IPS-18c (cell line): ENCODE data around the gene CNOT10.
"Not testable (repeated sequence)": the region's sequence is repeated elsewhere in the genome, so short reads cannot be mapped to it uniquely, and the experiment has no call there.

Experiments
- H3K4me3 ChIP-seq: 2 replicates; pipeline ENCODE4 v1.7.0; 2013; ENCODE audit warnings: low read depth, mild to moderate bottlenecking, low read length, moderate library complexity; ENCODE audit not compliant: insufficient read depth
- H3K9me3 ChIP-seq: one replicate; pipeline ENCODE4 v1.6.1; 2013; ENCODE audit warnings: mild to moderate bottlenecking, low read length, moderate library complexity; ENCODE audit not compliant: control insufficient read depth, insufficient read depth

The CNOT10 gene

GRCh38 chr3:32719335-32719734 lies 34.3 kb downstream of the CNOT10 start:
- H3K4me3 ChIP-seq: no peak overlapping the region
- H3K9me3 ChIP-seq: no peaks in the 10 kb centered on the region

- no peak overlapping the region for H3K4me3 ChIP-seq
Observed at GRCh38 chr3:32719931-32720330, 34.9 kb downstream of the CNOT10 start.

GRCh38 chr3:32725721-32726120 lies 40.7 kb downstream of the CNOT10 start:
- Histone ChIP-seq H3K4me3 (no peak overlapping the region), H3K9me3 (no peaks in the 10 kb centered on the region)

More at GRCh38 chr3:32719931-32720330, 34.9 kb downstream of the CNOT10 start:
- H3K9me3 ChIP-seq: no peaks in the 10 kb centered on the region

DNA sequence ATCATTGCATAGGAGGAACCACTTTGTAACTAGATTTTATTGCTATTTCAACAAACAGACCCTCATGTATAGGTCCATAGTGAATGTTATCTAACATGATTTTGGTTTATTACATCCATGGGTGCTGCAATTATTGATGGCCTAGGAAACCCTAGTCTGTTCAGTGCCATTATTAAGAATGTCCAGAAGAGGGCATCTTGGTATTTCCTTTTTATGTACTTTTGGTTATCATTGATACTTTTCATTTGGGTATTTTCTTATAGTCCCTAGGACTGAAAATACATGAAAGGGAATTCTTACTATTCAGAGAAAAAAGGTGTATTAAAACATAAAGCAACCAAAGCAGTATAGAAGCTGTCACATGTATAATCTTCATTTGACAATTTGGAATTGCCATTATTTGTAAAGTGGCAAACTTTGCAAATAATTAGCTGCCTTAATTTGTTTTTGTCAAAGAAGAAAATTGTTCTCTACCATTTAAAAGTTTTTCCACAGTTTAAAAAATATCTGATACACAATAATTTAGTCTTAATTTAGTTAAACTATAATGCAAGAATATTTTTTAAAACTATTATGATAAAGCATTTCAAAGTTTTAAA lies 48.7 kb downstream of the CNOT10 start:
- Histone ChIP-seq H3K4me3 (no peak overlapping the region), H3K9me3 (peaks cover 2% of the 10 kb centered on the region)

- no peak overlapping the region for H3K4me3 ChIP-seq
Observed at GRCh38 chr3:32734756-32735155, 49.8 kb downstream of the CNOT10 start.

GRCh38 chr3:32743470-32743869 lies 58.5 kb downstream of the CNOT10 start:
- not testable (repeated sequence) for H3K4me3 ChIP-seq, H3K9me3 ChIP-seq

More at GRCh38 chr3:32734756-32735155, 49.8 kb downstream of the CNOT10 start:
- H3K9me3 ChIP-seq: peaks cover 2% of the 10 kb centered on the region

DNA sequence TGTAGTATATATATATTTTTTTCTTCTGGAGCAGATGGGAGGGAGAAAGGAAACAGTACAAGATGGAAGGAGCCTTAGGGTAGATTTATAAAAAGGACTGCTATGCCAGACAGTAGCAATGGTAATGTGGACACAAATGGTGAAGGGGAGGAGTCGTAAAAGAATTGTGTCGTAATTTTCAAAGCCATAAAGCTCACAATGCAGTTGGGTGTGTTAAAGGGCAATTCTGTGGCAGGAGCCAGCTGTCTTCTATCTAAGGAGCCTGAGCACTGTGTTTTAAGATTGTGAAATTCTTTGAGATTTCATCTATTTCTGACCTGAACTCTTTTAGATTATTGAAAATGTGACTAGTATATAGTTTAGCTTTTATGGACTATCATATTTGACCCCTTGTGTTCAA lies 58.9 kb downstream of the CNOT10 start:
- Histone ChIP-seq H3K4me3 (no peak overlapping the region), H3K9me3 (no peaks in the 10 kb centered on the region)

GRCh38 chr3:32751377-32751776 lies 66.4 kb downstream of the CNOT10 start:
- no peak overlapping the region for H3K4me3 ChIP-seq
- H3K9me3 ChIP-seq: no peaks in the 10 kb centered on the region

GRCh38 chr3:32755761-32756160 lies 70.8 kb downstream of the CNOT10 start:
- no peaks in the 10 kb centered on the region for H3K9me3 ChIP-seq
- H3K4me3 ChIP-seq: no peak overlapping the region

DNA sequence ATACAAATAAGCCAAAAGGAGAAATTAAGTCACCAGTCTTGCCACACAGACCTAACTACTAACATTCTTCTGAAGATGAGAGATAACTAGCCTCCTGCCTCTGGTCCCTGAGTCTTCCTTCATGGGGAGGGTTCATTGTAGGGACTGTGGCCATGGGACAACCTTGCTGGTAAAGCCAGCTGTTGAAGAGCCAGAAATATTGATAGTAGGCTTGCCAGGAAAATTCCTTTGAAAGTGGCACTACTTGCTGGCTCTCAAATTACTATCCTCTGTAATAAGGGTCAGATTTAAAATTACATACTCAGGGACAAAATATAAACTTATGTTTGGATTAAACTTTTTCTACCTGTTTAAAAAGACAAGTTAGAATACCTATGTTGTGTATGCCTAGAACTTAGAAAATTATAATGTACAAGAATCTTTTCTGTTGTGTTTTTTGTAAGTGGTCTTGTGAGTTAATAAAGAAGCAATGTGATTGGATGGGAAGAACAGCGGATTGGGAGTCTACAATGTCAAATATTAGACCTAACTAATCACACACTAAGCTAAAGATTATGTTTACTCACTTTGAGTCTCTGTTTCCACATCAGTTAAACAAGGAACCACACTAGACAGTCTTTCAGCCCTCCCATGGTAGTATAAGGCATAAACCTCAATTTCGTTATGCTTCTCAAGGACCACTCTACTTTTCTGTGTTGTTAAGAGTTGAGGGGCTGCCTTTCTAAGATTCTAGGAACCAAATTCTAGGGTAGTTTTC lies 72.8 kb downstream of the CNOT10 start:
- Histone ChIP-seq H3K4me3 (no peak overlapping the region), H3K9me3 (no peaks in the 10 kb centered on the region)

DNA sequence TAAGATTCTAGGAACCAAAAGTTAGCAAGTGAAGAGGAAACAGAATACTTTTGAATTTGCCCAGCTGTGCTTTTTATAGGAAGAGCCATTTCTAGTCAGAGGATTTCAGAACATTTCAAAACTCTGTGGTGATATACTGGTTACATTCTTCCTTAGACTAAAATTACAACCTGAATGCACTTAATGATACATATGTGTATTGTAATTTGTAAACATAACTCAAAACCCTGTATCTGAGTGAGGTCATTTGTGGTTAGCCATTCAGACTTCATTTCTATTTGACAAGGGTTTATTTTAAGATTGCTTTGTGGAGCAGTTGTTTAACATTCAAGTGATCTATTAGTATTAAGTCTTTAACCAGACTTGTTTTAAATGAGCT lies 73.4 kb downstream of the CNOT10 start:
- Histone ChIP-seq H3K9me3 (no peaks in the 10 kb centered on the region), H3K4me3 (no peak overlapping the region)

GRCh38 chr3:32759342-32759741 lies 74.4 kb downstream of the CNOT10 start:
- Histone ChIP-seq H3K4me3 (no peak overlapping the region), H3K9me3 (no peaks in the 10 kb centered on the region)

- Histone ChIP-seq H3K9me3 (no peaks in the 10 kb centered on the region), H3K4me3 (no peak overlapping the region)
Observed at GRCh38 chr3:32764481-32764880, 79.5 kb downstream of the CNOT10 start.

DNA sequence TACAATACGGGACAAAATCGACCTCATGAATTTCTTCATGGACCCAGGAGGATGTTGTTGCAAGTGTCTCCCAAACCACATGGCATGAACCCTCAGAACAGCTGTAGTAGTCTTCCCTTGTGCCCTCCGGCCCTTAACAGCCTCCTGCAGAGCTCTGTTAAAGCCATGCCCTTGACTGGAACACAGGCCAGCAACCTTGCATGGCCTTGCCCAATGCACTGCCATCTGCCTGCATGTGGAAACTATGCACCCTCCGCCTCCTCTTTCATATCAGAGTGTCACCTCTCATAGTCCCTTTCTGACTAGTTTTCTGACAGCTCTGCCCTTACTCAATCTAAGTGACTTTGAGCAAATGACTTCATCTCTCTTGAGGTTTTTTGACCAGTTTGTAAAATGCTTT lies 93.4 kb downstream of the CNOT10 start:
- Histone ChIP-seq H3K4me3 (no peak overlapping the region), H3K9me3 (no peaks in the 10 kb centered on the region)

- no peaks in the 10 kb centered on the region for H3K9me3 ChIP-seq
- H3K4me3 ChIP-seq: no peak overlapping the region
Observed at GRCh38 chr3:32780071-32780734, 95.2 kb downstream of the CNOT10 start.

GRCh38 chr3:32780735-32781210 lies 95.8 kb downstream of the CNOT10 start:
- Histone ChIP-seq H3K4me3 (peak overlapping the region; percentile 66), H3K9me3 (no peaks in the 10 kb centered on the region)

DNA sequence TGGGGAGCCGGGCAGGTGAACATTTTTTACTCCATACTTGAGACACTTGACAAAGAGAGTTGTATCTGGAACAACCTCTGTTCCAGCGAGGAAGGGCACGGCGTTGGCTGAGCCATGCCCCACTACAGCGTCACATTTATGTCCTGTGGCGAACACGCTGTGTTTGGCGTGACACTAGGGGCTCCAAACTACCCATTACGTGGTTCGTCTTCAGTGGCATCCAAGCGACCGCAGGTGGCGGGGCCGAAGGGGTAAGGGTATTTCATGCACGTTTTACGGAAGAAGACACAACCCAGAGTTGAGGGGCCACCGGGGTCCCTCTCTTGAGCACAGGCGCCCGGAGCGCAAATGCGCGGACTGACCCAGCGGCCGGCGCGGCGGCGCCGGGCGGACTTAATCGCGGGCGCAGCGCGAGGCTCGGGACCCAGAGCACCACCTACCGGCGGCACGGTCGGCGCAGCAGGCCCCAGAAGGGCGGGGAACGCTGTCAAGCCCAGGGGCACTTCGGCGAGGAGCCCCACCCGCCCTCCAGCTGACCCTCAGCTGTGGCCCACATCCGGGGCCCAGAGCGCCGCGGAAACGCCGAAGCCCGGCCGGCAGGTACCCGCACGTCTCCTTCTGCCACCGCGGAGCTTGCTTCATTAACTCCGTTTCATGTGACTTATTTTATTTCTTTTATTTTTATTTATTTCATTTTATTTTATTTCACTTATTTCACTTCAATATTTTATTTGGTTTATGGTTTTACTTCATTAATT lies 96.4 kb downstream of the CNOT10 start:
- Histone ChIP-seq H3K9me3 (no peaks in the 10 kb centered on the region), H3K4me3 (peak overlapping the region; percentile 66)

- not testable (repeated sequence) for H3K9me3 ChIP-seq
- H3K4me3 ChIP-seq: 0 out of 2 replicates have a peak overlapping the region, but pooled peaks have one; percentile 66
Observed at GRCh38 chr3:32781969-32782270, 96.9 kb downstream of the CNOT10 start.
